ENCODE measurements around the gene NR2C2AP. TPM values are rescaled to one million over a fixed set of nuclear protein-coding genes. Genes with fewer than 3 reads are reported as not detected.

Gene NR2C2AP
- total and polyA plus RNA-seq, 2 of the 13 experiments (the other 11 are each of a cell fraction or from before 2014, with no cell fraction given) = 12.2 to 26.8 TPM

GRCh38 chr19:19171821-19172532 is 31.2 kb downstream of the NR2C2AP start (continued):
- TF ChIP-seq ZNF646 (CRISPR knock-in tag; IDR thresholded peaks at IDR 0.05) (0 out of 2 replicates have a peak, but pooled peaks have one; percentile 6), ZMYM4 (CRISPR knock-in tag; IDR thresholded peaks at IDR 0.05) (peak; percentile 8; the same call in 1 of the 2 replicates), SMAD1 (CRISPR knock-in tag; IDR thresholded peaks at IDR 0.05; ENCODE audit: borderline replicate concordance, low read depth) (no peak), SP5 (CRISPR knock-in tag; IDR thresholded peaks at IDR 0.05; ENCODE audit: borderline replicate concordance, low read depth) (peak; percentile 92), ZNF180 (CRISPR knock-in tag; IDR thresholded peaks at IDR 0.05; ENCODE audit: borderline replicate concordance, low read depth) (no peak), ETV6 (CRISPR knock-in tag; conservative IDR thresholded peaks at IDR 0.05) (no peak), HOXA5 (CRISPR knock-in tag; IDR thresholded peaks at IDR 0.05) (peak; percentile 71; the same call in 1 of the 2 replicates), SP1 (IDR thresholded peaks at IDR 0.05) (no peak), SP1 (CRISPR knock-in tag; IDR thresholded peaks at IDR 0.05) (peak; percentile 53; the same call in 1 of the 2 replicates), HNF1B (CRISPR knock-in tag; IDR thresholded peaks at IDR 0.05) (peak; percentile 82), ZFAT (CRISPR knock-in tag; conservative IDR thresholded peaks at IDR 0.05) (no peak), CEBPB (IDR thresholded peaks at IDR 0.05; ENCODE audit: borderline replicate concordance, low read depth, low read length) (peak; percentile 95), U2AF2 (IDR thresholded peaks at IDR 0.05; ENCODE audit: low read depth, low read length) (no peak), PTBP1 (IDR thresholded peaks at IDR 0.05; ENCODE audit: low read depth, low read length, poor library complexity, severe bottlenecking) (no peak), IKZF5 (CRISPR knock-in tag; IDR thresholded peaks at IDR 0.05) (peak; percentile 64; the same call in 1 of the 2 replicates), POLR2AphosphoS2 (IDR thresholded peaks at IDR 0.05; ENCODE audit: low read depth, low read length) (no peak), FOXO1 (CRISPR knock-in tag; IDR thresholded peaks at IDR 0.05) (peak; percentile 93), TARDBP (CRISPR knock-in tag; IDR thresholded peaks at IDR 0.05) (peak; percentile 79), KDM1A (CRISPR knock-in tag; IDR thresholded peaks at IDR 0.05) (peak; percentile 59), ZKSCAN1 (IDR thresholded peaks at IDR 0.05; ENCODE audit: low read length) (no peak)

Data from HepG2 (cell line).